Islet precursor cell (in vitro differentiated cells): ENCODE measurements around the gene RALY.

ENCODE experiments used
- DNase-seq: peaks from one replicate; pipeline ENCODE4 v3.0.0-alpha.2; 2018

The RALY gene

DNA sequence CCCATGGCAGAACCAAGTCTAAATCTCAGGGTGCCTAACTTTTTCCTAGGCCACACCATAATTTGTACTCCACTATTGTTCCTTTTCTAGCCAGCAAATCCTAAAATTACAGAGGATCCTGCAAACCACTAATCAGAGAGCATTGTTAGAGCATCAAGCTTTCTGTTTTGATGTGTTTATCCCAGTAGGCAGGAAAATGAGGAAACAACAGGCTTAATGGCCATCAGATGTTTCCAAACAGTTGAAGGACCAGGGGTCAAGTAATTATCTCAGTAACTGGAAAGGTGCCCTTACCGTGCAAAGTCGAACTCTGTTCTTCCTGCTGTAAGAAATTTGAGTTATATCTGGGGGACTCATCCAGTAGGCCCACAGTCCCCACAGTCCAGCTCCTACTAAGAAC, 58.7 kb downstream of the RALY start:
- no peak for DNase-seq

GRCh38 chr20:34055290-34055689, 61.6 kb downstream of the RALY start:
- DNase-seq, result no peak

GRCh38 chr20:34058831-34059230, 65.1 kb downstream of the RALY start:
- no peak for DNase-seq

DNA sequence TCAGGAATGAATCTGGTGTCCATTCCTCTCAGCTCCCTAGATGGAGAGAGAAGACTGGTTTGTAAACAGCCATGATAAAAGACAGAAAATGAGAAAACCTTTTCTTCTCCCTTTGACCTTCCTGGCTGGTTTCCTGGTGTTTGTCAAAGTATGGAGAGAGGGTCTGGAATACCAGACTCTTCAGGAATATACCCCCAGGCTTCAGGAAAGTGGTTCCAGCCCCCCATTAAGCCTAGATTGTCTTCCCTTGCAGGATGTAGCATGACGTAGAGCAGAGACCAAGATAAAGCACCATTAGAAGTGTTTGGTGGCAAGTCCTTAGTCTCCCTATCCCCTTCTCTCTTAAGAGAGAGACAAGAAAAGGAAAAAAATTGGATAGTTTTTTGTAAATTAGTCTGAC, 67.3 kb downstream of the RALY start:
- peak; percentile 90 for DNase-seq

DNA sequence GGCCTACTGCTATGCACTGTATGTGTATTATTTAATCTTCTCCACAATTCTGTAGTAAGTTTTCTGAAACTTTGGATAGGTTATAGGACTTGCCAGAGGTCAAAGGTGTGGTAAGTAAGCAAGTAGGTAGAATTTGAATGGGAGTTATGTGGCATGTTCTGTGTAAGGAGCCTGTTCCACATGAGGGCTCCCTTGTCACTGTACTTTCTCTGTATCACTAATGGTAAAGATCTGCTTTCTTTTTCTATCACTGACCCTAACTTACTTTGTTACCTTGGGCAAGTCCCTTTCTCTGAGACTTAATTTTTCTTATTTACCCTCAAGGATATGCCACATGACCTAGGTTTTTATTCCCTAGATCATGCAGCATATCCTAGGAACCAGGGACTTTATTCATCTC, 68.0 kb downstream of the RALY start:
- no peak for DNase-seq

DNA sequence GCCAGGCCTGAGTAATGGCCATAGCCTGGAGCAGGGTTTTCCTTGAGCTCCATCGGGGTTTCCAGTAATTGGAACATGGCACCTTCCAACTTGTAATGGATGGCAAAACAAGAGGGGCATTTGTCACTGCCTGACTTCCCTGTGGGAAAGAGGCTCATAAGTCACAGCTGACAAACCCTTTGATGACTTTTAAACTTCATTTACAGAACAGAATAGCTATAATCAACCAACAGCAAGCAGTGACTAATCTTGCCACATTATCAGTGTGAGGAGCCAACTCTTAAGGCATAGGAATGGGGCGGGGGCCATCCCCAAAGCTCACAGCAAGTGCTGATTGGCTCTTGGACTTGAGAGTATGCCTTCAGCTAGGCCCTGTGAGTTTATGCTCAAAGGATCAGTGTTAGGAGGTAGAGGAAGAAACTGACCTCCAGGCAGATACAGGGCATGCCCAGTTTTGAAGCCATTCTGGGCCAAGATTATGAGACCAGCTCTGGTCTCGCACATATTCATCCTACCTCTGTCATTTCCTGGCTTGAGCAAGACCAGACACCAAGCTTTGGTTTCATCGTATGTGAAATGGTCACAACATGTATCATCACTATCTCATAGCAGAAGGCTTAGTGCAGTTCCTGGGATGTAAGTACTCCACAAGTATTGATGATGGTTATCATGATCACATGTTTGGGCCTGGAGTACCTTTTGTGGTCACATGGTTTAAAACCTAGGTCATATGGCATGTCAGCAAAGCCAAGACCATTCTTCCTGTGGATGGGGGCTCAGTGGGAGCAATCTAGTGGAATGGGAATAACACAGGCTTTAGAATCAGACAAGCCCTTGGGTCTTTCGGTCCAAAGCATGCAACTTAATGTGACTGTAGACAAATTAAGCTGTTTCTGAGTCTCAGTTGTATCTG, 69.1 kb downstream of the RALY start:
- peak; percentile 76 for DNase-seq

DNA sequence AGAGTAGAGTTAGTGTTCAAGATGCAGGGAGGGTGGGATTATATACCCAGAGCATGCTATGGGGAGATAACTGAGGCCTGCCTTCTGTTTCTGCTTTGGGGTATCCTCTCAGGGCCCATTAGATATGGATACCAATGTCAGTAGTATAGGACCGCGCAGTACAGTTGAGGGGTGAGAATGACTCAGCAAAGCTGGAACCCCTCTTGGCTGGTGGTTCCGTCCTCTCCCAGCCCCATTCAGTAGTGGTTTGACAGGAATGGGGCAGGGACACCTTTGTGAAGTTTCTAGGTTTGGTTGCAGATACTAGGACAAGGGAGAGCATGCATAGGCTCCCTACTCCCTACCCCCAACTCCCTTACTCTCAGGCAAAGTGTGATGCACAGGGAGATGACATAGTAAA, 70.6 kb downstream of the RALY start:
- DNase-seq, result no peak

DNA sequence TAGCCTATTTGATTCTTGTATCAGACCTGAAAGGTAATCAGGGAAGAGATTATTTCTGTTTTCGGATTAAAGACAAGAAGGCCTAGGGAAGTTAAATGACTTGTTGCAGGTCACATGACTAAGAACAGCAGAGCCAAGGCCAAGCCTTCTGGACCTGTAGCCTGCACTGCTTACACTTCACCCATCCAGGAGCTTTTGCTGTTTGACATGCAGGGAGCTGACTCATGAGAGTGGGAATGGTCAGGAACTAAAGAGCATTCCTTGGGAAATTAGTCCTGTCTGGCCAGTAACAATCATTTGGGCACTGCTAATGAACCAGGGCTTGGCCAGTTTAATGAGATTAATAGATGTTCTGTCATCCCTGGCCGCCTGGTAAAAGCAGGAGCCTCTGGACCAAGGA, 71.5 kb downstream of the RALY start:
- peak; percentile 97 for DNase-seq

- no peak for DNase-seq
Measured at GRCh38 chr20:34066476-34067090, 72.9 kb downstream of the RALY start.

- no peak for DNase-seq
Measured at GRCh38 chr20:34068001-34068400, 74.3 kb downstream of the RALY start.

DNA sequence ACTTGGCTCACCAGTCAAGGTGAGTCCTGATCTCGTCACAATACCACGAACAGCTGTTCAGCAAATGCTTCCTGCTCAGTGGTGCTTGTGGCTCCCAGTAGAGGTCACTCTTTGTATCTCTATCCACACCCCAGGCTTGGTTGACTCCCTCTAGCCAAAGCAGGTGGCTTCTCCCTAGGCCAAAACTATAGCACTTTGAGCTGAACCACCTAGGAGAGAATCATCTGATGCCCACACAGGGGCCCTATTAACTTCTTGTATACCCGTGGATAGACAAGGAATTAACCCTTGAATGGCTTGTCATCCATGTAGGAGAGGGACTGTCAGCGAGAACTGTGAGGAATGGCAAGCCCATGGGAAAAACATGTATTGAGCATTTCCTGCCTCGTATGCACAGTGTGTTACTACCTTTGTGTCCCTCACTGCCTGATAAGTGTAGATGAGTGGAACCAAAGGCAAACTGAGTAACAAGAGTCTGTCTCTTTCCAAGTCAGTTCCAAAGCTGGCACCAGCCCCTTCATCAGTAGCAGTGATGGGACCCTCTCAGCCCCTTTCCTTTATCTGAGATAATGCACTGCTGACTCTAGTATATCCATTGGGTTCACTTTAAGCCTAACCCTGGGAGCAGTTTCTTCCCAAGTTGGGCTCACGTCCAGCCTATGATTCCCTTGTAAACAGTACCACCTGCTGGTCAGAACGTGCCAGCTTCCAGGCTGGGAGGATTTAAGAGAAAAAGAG, 75.8 kb downstream of the RALY start:
- peak; percentile 85 for DNase-seq

GRCh38 chr20:34070079-34070439, 76.3 kb downstream of the RALY start:
- DNase-seq, result no peak

- DNase-seq, result no peak
Measured at GRCh38 chr20:34070859-34071258, 77.1 kb downstream of the RALY start.

DNA sequence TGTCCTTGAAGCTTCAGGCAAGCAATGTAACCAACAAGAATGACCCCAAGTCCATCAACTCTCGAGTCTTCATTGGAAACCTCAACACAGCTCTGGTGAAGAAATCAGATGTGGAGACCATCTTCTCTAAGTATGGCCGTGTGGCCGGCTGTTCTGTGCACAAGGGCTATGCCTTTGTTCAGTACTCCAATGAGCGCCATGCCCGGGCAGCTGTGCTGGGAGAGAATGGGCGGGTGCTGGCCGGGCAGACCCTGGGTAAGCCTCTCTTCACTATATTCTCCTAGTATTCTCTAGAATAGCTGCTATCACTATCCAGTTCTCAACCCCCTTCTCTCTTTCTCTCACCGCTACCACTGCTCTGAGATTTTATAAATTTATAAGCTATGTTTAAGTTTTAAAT, 78.4 kb downstream of the RALY start:
- DNase-seq, result no peak

DNA sequence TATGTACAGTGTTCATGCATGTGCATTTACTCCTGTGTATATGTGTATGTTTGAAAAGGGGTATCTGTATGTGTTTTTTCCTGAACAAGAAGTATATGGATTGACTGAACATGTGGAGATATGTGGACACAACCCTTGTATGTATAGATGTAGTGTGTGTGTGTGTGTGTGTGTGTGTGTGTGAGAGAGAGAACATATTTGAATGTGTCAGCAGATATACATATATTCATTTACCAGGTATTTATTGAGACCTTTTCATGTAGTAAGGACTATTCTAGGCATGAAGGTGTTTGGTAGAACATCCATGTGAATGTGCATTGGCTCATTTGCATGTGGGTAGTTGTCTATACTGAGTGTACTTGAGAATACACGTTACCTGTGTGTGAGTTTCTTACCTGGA, 79.1 kb downstream of the RALY start:
- no peak for DNase-seq

DNA sequence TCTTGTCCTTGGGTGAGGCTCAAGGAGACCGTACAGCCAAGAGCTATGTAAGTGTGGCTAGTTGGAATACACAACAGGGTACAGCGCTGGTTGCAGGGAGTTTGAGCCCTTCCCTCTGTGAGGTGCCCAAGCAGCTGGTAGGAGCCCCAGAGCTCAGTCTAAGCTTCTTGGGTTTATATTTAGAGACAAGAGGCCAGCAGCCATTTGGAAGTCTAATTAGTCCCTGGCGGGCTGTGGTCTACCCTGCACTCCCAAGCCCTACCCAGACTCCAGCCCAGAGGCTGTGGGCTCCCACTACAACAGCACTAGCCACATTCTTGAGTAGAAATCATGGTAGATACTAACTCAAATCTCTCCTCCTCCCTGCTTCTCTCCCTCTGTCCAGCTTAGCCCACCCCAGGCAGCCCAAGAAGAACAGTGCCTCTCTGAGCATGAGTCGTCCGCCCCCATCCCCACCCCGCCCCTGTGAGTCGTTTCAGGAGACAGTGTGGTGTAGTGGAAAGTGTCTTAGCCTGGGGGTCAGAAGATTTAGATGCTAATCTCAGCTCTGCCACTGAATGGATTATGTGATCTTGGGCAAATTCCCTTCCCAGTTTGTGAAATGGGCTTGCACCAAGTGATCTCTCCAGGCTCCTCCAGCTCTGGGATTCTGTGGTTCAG, 80.5 kb downstream of the RALY start:
- peak; percentile 89 for DNase-seq

- DNase-seq, result no peak
Measured at GRCh38 chr20:34075647-34076046, 81.9 kb downstream of the RALY start.

DNA sequence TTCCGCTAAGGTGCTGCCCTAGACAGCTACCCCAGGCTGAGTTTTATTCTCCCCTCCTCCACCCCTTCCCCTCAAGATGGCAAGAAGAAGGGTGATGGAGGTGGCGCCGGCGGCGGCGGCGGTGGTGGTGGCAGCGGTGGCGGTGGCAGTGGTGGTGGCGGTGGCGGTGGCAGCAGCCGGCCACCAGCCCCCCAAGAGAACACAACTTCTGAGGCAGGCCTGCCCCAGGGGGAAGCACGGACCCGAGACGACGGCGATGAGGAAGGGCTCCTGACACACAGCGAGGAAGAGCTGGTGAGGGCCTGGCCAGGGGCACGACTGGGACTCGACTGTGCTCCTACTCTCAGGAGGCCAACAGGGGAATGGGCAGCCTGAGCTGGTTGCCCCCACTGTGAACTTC, 83.2 kb downstream of the RALY start:
- DNase-seq, result no peak

- peak; percentile 41 for DNase-seq
Measured at GRCh38 chr20:34078540-34078939, 84.8 kb downstream of the RALY start.

DNA sequence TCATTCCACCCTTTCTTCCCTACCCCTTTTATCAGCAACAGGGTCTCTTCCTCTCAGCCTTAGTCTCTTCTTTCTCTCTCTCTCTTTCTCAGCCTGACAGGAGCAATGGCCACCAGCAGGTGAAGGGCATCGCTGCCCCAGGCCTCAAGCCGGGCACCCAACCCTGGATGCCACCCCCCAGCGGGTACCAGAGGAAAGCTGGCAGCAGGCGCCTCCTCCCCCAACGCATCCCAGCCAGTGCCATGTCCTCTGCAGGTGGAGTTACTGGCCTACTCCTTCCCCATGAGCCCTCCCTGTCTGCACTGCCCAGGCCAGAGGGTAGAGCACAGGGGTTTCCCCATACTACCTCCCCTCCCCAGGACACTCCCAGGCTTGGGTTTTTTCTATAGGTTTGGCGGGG, 86.1 kb downstream of the RALY start:
- no peak for DNase-seq

DNA sequence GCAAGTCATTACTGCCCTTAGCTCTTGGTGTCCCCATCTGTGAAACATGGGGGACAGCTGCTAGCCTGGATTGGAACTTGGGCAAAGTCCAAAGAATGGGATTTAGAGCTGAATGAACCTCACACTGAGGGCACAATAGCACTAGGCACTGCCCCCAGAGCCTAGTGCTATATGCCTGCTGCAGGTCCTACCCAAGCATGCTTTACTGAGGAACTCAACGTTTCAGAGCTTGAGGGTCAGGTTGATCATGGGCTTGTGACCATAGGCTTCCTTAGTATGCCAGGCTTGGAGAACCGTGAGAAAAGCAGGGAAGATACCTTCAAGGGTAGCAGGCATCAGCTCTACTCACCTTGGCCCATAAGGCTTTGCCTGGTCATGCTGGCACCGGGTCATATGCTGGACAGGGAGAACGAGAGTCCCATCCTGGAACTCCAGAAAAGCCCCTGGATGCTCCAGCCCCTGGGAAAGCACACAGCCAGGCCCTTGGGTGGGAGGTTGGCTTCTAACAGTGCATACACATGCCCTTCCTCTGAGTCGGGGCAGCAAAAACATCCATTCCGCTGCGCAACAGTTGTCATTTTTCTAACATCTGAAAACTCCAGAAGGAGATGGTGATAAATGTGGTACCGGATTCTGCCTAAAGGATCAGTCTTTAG, 88.6 kb downstream of the RALY start:
- no peak for DNase-seq

DNA sequence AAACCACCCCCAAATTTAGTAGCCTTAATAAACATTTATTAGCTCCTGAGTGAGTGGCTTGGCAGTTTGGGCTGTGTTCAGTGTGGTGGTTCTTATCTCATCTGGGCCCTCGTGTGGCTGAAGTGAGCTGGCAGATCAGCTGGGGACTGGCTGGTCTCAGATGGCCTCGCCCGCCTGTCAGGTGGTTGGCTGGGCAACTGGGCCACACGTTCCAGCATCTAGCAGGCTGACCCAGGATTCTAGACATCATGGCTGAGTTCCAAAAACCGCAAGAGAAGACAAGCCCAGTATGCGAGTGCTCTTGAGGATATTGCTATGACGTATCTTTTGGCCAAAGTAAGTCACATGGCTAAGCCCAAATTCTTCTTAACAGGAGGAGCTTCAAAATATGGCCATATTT, 89.4 kb downstream of the RALY start:
- DNase-seq, result no peak

DNA sequence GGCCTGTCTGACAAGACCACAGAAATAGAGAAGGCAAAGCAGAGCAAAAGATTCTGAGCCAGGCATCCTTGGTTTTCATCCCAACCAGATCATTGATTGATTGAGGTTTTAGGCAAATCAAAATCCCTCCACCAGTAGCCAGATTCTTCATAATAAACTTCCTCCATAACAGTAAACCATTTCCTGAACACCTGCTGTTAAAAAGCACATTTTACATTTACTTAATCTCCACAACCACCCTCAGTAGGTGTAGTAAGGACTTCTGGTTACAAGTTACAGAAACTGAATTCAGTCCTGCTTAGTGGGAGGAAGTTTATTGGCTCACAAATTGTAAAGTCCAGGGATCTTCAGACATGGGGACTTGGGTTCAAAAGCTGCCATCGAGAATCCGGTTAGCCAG, 90.1 kb downstream of the RALY start:
- no peak for DNase-seq
